B cell (primary cell): ENCODE data around the gene ALKBH3.

Experiments used
- EZH2 ChIP-seq: IDR thresholded peaks from 2 replicates; pipeline ENCODE4 v1.6.1; 2012; ENCODE audit warnings: borderline replicate concordance, low read depth, mild to moderate bottlenecking, moderate library complexity, low read length; ENCODE audit not compliant: insufficient read depth, poor library complexity, severe bottlenecking
- TF ChIP-seq, protein P1 (sequence below): fragments of 200-600 bp; IDR thresholded peaks from one replicate; pipeline ENCODE4 v1.8.0; 2022; ENCODE audit warnings: antibody characterized with exemption, mild to moderate bottlenecking

DNA sequence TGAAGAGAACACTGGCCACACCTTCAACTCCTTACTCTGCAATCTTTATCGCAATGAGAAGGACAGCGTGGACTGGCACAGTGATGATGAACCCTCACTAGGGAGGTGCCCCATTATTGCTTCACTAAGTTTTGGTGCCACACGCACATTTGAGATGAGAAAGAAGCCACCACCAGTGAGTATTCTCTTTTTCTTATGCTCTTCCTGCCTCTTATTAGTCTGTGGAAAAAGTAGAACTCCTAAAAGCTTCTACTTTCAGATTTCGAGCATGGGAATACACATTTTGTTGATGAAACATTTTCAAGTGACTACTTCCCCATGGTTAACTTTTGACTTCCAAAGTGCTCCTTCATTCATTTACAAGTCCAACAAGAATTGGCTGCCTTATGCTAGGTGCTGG lies 20.9 kb downstream of the ALKBH3 start:
- TF ChIP-seq, protein P1, sequence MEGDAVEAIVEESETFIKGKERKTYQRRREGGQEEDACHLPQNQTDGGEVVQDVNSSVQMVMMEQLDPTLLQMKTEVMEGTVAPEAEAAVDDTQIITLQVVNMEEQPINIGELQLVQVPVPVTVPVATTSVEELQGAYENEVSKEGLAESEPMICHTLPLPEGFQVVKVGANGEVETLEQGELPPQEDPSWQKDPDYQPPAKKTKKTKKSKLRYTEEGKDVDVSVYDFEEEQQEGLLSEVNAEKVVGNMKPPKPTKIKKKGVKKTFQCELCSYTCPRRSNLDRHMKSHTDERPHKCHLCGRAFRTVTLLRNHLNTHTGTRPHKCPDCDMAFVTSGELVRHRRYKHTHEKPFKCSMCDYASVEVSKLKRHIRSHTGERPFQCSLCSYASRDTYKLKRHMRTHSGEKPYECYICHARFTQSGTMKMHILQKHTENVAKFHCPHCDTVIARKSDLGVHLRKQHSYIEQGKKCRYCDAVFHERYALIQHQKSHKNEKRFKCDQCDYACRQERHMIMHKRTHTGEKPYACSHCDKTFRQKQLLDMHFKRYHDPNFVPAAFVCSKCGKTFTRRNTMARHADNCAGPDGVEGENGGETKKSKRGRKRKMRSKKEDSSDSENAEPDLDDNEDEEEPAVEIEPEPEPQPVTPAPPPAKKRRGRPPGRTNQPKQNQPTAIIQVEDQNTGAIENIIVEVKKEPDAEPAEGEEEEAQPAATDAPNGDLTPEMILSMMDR: no peak
- no peak for TF ChIP-seq EZH2
